Measurements from ENCODE around the gene SH3PXD2B. TPM values are rescaled to one million over a fixed set of nuclear protein-coding genes. Genes with fewer than 3 reads are reported as not detected.

The SH3PXD2B gene
- total RNA-seq, 2 donors from 2014 or later, result 12.2 to 13.2 TPM

DNA sequence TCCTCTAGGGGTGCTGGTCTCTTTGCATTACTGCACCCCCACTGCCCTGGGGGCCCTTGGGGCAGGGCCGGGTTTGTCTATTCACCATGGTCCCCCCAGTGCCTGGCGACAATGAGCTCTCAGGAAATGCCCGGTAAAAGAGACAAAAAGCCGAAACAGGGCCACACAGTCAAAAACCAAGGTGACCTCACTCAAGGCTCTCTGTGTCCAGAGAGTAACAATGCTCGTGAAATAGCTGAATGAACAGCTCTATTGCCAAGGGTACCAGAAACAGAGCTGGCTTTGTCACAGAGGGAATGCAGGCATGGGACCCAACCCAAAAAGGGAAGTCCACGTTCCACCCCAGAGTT lies 16.0 kb downstream of the SH3PXD2B start:
- no peak for DNase-seq
- Histone ChIP-seq H3K27me3 (no peaks in the 10 kb centered on the region), H3K27ac (no peak overlapping the region), H3K36me3 (no peaks in the 10 kb centered on the region), H3K9me3 (no peaks in the 10 kb centered on the region), H3K9ac (ENCODE audit: low read depth in 2 of 2, low read length in 2 of 2) (peak overlapping the region in 1 of 2 donors; percentile 50), H3K4me1 (peaks cover 3% of the 10 kb centered on the region), H3K4me3 (no peak overlapping the region)
- TF ChIP-seq CTCF (IDR thresholded peaks at IDR 0.05), result no peak
- intact Hi-C loops (cut with DNase I), result no loop called here

GRCh38 chr5:172437445-172438318 lies 16.6 kb downstream of the SH3PXD2B start:
- DNase-seq, result peak; percentile 45
- Histone ChIP-seq H3K27me3 (no peaks in the 10 kb centered on the region), H3K4me1 (peaks cover 3% of the 10 kb centered on the region), H3K9ac (ENCODE audit: low read depth in 2 of 2, low read length in 2 of 2) (peak overlapping the region in 1 of 2 donors; percentile 50), H3K4me3 (no peak overlapping the region), H3K36me3 (no peaks in the 10 kb centered on the region), H3K27ac (no peak overlapping the region), H3K9me3 (no peaks in the 10 kb centered on the region)
- TF ChIP-seq CTCF (IDR thresholded peaks at IDR 0.05), result no peak
- intact Hi-C loops (cut with DNase I), result no loop called here

GRCh38 chr5:172436879-172437369 lies 17.4 kb downstream of the SH3PXD2B start:
- H3K9ac ChIP-seq (ENCODE audit: low read depth in 2 of 2, low read length in 2 of 2), result no peak overlapping the region
- H3K27me3 ChIP-seq, result no peaks in the 10 kb centered on the region
- intact Hi-C loops (cut with DNase I), result no loop called here
- peaks cover 3% of the 10 kb centered on the region for H3K4me1 ChIP-seq
- H3K9me3 ChIP-seq, result no peaks in the 10 kb centered on the region
- no peaks in the 10 kb centered on the region for H3K36me3 ChIP-seq
- no peak overlapping the region for H3K4me3 ChIP-seq
- no peak for DNase-seq
- H3K27ac ChIP-seq, result no peak overlapping the region
- no peak for TF ChIP-seq CTCF (IDR thresholded peaks at IDR 0.05)

- TF ChIP-seq CTCF (IDR thresholded peaks at IDR 0.05), result no peak
- H3K4me1 ChIP-seq, result peaks cover 3% of the 10 kb centered on the region
- intact Hi-C loops (cut with DNase I), result no loop called here
- peak overlapping the region in 1 of 2 donors; percentile 8 for H3K9ac ChIP-seq (ENCODE audit: low read depth in 2 of 2, low read length in 2 of 2)
- no peaks in the 10 kb centered on the region for H3K36me3 ChIP-seq
- no peaks in the 10 kb centered on the region for H3K27me3 ChIP-seq
- no peak overlapping the region for H3K27ac ChIP-seq
- no peak overlapping the region for H3K4me3 ChIP-seq
- DNase-seq, result no peak
- no peaks in the 10 kb centered on the region for H3K9me3 ChIP-seq
Observed at GRCh38 chr5:172436078-172436878, 18.0 kb downstream of the SH3PXD2B start.

- no peak for DNase-seq
- intact Hi-C loops (cut with DNase I), result no loop called here
- Histone ChIP-seq H3K27me3 (no peaks in the 10 kb centered on the region), H3K4me1 (peaks cover 3% of the 10 kb centered on the region), H3K36me3 (no peaks in the 10 kb centered on the region), H3K4me3 (no peak overlapping the region), H3K9me3 (no peaks in the 10 kb centered on the region), H3K27ac (no peak overlapping the region), H3K9ac (ENCODE audit: low read depth in 2 of 2, low read length in 2 of 2) (peak overlapping the region in 1 of 2 donors; percentile 8)
- TF ChIP-seq CTCF (IDR thresholded peaks at IDR 0.05), result no peak
Observed at GRCh38 chr5:172435362-172436077, 18.8 kb downstream of the SH3PXD2B start.
